ENCODE data around the gene SORL1.
"Not testable (repeated sequence)": the region's sequence is repeated elsewhere in the genome, so short reads cannot be mapped to it uniquely, and the experiment has no call there.

Gene SORL1

GRCh38 chr11:121595717-121596161 is 143.6 kb downstream of the SORL1 start:
- no peak for DNase-seq

- DNase-seq = no peak
Observed at GRCh38 chr11:121596195-121597155, 144.4 kb downstream of the SORL1 start.

GRCh38 chr11:121603316-121603715 is 151.2 kb downstream of the SORL1 start:
- DNase-seq = no peak

GRCh38 chr11:121604152-121604551 is 152.0 kb downstream of the SORL1 start:
- no peak for DNase-seq

- no peak for DNase-seq
Observed at GRCh38 chr11:121606354-121606753, 154.2 kb downstream of the SORL1 start.

GRCh38 chr11:121607341-121607740 is 155.2 kb downstream of the SORL1 start:
- no peak for DNase-seq

GRCh38 chr11:121608545-121609098 is 156.5 kb downstream of the SORL1 start:
- DNase-seq = no peak

- DNase-seq = no peak
Observed at GRCh38 chr11:121610706-121611105, 158.6 kb downstream of the SORL1 start.

- no peak for DNase-seq
Observed at GRCh38 chr11:121611242-121611641, 159.1 kb downstream of the SORL1 start.

- DNase-seq = no peak
Observed at GRCh38 chr11:121613724-121614123, 161.6 kb downstream of the SORL1 start.

- DNase-seq = no peak
Observed at GRCh38 chr11:121614636-121615240, 162.6 kb downstream of the SORL1 start.

GRCh38 chr11:121615501-121615900 is 163.4 kb downstream of the SORL1 start:
- DNase-seq = no peak

GRCh38 chr11:121618516-121618915 is 166.4 kb downstream of the SORL1 start:
- DNase-seq = no peak

- no peak for DNase-seq
Observed at GRCh38 chr11:121625777-121626506, 173.8 kb downstream of the SORL1 start.

- no peak for DNase-seq
Observed at GRCh38 chr11:121626507-121626875, 174.4 kb downstream of the SORL1 start.

GRCh38 chr11:121626980-121627379 is 174.9 kb downstream of the SORL1 start:
- DNase-seq = no peak

- DNase-seq = no peak
Observed at GRCh38 chr11:121630041-121630440, 177.9 kb downstream of the SORL1 start.

- no peak for DNase-seq
Observed at GRCh38 chr11:121631456-121631855, 179.3 kb downstream of the SORL1 start.

GRCh38 chr11:121634273-121634672 is 182.2 kb downstream of the SORL1 start:
- no peak for DNase-seq

GRCh38 chr11:121634889-121635288 is 182.8 kb downstream of the SORL1 start:
- DNase-seq = no peak

GRCh38 chr11:121636081-121636799 is 184.1 kb downstream of the SORL1 start:
- DNase-seq = no peak

GRCh38 chr11:121636800-121637176 is 184.7 kb downstream of the SORL1 start:
- no peak for DNase-seq

- not testable (repeated sequence) for DNase-seq
Observed at GRCh38 chr11:121637587-121637986, 185.5 kb downstream of the SORL1 start.
